ENCODE results near the gene SAXO2.
"Not testable (repeated sequence)": the region's sequence is repeated elsewhere in the genome, so short reads cannot be mapped to it uniquely, and the experiment has no call there.

The SAXO2 gene

GRCh38 chr15:82305621-82306048 is 43.0 kb downstream of the SAXO2 start:
- H2AFZ ChIP-seq = no peak overlapping the region
- no peak for TF ChIP-seq CTCF (IDR thresholded peaks at IDR 0.05)
- no peaks in the 10 kb centered on the region for H3K27me3 ChIP-seq (ENCODE audit: control insufficient read depth, insufficient read depth, low read length)
- H3K9me3 ChIP-seq (ENCODE audit: control insufficient read depth, low read length) = no peaks in the 10 kb centered on the region
- no peaks in the 10 kb centered on the region for H3K36me3 ChIP-seq (ENCODE audit: control insufficient read depth, insufficient read depth, low read length)
- H3K79me2 ChIP-seq = no peaks in the 10 kb centered on the region
- no peak overlapping the region for H3K4me3 ChIP-seq (ENCODE audit: low read depth, low read length)
- H3K9ac ChIP-seq = no peak overlapping the region
- H3K4me2 ChIP-seq (ENCODE audit: low read length) = no peak overlapping the region
- H3K27ac ChIP-seq = no peak overlapping the region
- H3K4me1 ChIP-seq = no peaks in the 10 kb centered on the region

GRCh38 chr15:82306791-82307713 is 44.4 kb downstream of the SAXO2 start:
- no peak overlapping the region for H3K4me2 ChIP-seq (ENCODE audit: low read length)
- no peaks in the 10 kb centered on the region for H3K27me3 ChIP-seq (ENCODE audit: control insufficient read depth, insufficient read depth, low read length)
- no peak overlapping the region for H3K4me3 ChIP-seq (ENCODE audit: low read depth, low read length)
- no peak overlapping the region for H3K9ac ChIP-seq
- H3K27ac ChIP-seq = no peak overlapping the region
- TF ChIP-seq CTCF (IDR thresholded peaks at IDR 0.05) = no peak
- H3K36me3 ChIP-seq (ENCODE audit: control insufficient read depth, insufficient read depth, low read length) = no peaks in the 10 kb centered on the region
- no peaks in the 10 kb centered on the region for H3K79me2 ChIP-seq
- no peaks in the 10 kb centered on the region for H3K9me3 ChIP-seq (ENCODE audit: control insufficient read depth, low read length)
- no peak overlapping the region for H2AFZ ChIP-seq
- H3K4me1 ChIP-seq = no peaks in the 10 kb centered on the region

- Histone ChIP-seq H3K36me3 (ENCODE audit: control insufficient read depth, insufficient read depth, low read length) (no peaks in the 10 kb centered on the region), H3K27me3 (ENCODE audit: control insufficient read depth, insufficient read depth, low read length) (no peaks in the 10 kb centered on the region), H2AFZ (no peak overlapping the region), H3K27ac (no peak overlapping the region), H3K4me1 (no peaks in the 10 kb centered on the region), H3K9ac (no peak overlapping the region), H3K9me3 (ENCODE audit: control insufficient read depth, low read length) (no peaks in the 10 kb centered on the region), H3K4me3 (ENCODE audit: low read depth, low read length) (no peak overlapping the region), H3K79me2 (no peaks in the 10 kb centered on the region), H3K4me2 (ENCODE audit: low read length) (no peak overlapping the region)
- no peak for TF ChIP-seq CTCF (IDR thresholded peaks at IDR 0.05)
Observed at GRCh38 chr15:82307714-82308081, 45.1 kb downstream of the SAXO2 start.

- H3K9ac ChIP-seq = no peak overlapping the region
- H3K4me3 ChIP-seq (ENCODE audit: low read depth, low read length) = no peak overlapping the region
- H2AFZ ChIP-seq = no peak overlapping the region
- H3K9me3 ChIP-seq (ENCODE audit: control insufficient read depth, low read length) = no peaks in the 10 kb centered on the region
- H3K4me2 ChIP-seq (ENCODE audit: low read length) = no peak overlapping the region
- TF ChIP-seq CTCF (IDR thresholded peaks at IDR 0.05) = no peak
- H3K4me1 ChIP-seq = no peaks in the 10 kb centered on the region
- no peaks in the 10 kb centered on the region for H3K36me3 ChIP-seq (ENCODE audit: control insufficient read depth, insufficient read depth, low read length)
- no peak overlapping the region for H3K27ac ChIP-seq
- H3K79me2 ChIP-seq = no peaks in the 10 kb centered on the region
- no peaks in the 10 kb centered on the region for H3K27me3 ChIP-seq (ENCODE audit: control insufficient read depth, insufficient read depth, low read length)
Observed at GRCh38 chr15:82309802-82310201, 47.2 kb downstream of the SAXO2 start.

GRCh38 chr15:82311321-82311720 is 48.7 kb downstream of the SAXO2 start:
- not testable (repeated sequence) for H3K36me3 ChIP-seq (ENCODE audit: control insufficient read depth, insufficient read depth, low read length); H2AFZ ChIP-seq; H3K27me3 ChIP-seq (ENCODE audit: control insufficient read depth, insufficient read depth, low read length); H3K4me2 ChIP-seq (ENCODE audit: low read length); H3K79me2 ChIP-seq; H3K4me3 ChIP-seq (ENCODE audit: low read depth, low read length); H3K9ac ChIP-seq; H3K27ac ChIP-seq; H3K4me1 ChIP-seq; H3K9me3 ChIP-seq (ENCODE audit: control insufficient read depth, low read length)
